ENCODE results near the gene SLC6A17. TPM values are rescaled to one million over a fixed set of nuclear protein-coding genes. Genes with fewer than 3 reads are reported as not detected.

SLC6A17 gene
- total and polyA plus RNA-seq, 9 of the 15 experiments (the other 6 are each of a cell fraction or from before 2014, with no cell fraction given) = not detected

GRCh38 chr1:110209715-110210603 is 59.7 kb downstream of the SLC6A17 start, which contains the start of gene KCNC4 (continued):
- no peak for TF ChIP-seq BRD4 (IDR thresholded peaks at IDR 0.05)
- peak; percentile 21; the same call in 1 of the 2 replicates for TF ChIP-seq TSC22D4 (tag; IDR thresholded peaks at IDR 0.05)
- TF ChIP-seq LEF1 (IDR thresholded peaks at IDR 0.05) = no peak
- TF ChIP-seq TAF1 (IDR thresholded peaks at IDR 0.05; ENCODE audit: control insufficient read depth, extremely low read depth, insufficient read depth, low read length, severe bottlenecking) = peak; percentile 9
- no peak for TF ChIP-seq ZNF217 (CRISPR knock-in tag; IDR thresholded peaks at IDR 0.05)
- no peak for TF ChIP-seq E2F1 (CRISPR knock-in tag; IDR thresholded peaks at IDR 0.05)
- TF ChIP-seq RREB1 (CRISPR knock-in tag; IDR thresholded peaks at IDR 0.05) = no peak
- TF ChIP-seq ZNF165 (CRISPR knock-in tag; IDR thresholded peaks at IDR 0.05; ENCODE audit: borderline replicate concordance) = no peak
- TF ChIP-seq ZNF77 (CRISPR knock-in tag; IDR thresholded peaks at IDR 0.05) = no peak
- TF ChIP-seq CBFA2T2 (conservative IDR thresholded peaks at IDR 0.05) = no peak
- no peak for TF ChIP-seq LCOR (CRISPR knock-in tag; IDR thresholded peaks at IDR 0.05)
- no peak for TF ChIP-seq NR0B1 (IDR thresholded peaks at IDR 0.05; ENCODE audit: partially characterized antibody)
- no peak for TF ChIP-seq EHMT2 (IDR thresholded peaks at IDR 0.05)
- no peak for TF ChIP-seq HMBOX1 (IDR thresholded peaks at IDR 0.05)
- TF ChIP-seq ZNF76 (CRISPR knock-in tag; IDR thresholded peaks at IDR 0.05; ENCODE audit: borderline replicate concordance) = no peak
- no peak for TF ChIP-seq RBM22 (IDR thresholded peaks at IDR 0.05; ENCODE audit: low read depth, low read length, poor library complexity, severe bottlenecking)
- no peak for TF ChIP-seq HMG20A (CRISPR knock-in tag; conservative IDR thresholded peaks at IDR 0.05)

Data from K562 (cell line).